ENCODE results near the gene TSNAXIP1.
A peak's percentile ranks its signal among the peaks of the same experiment; 100 is the strongest.

TSNAXIP1 gene

GRCh38 chr16:67837811-67838210 is 31.1 kb downstream of the TSNAXIP1 start:
- DNase-seq (ENCODE audit: low read depth) = no peak

- DNase-seq (ENCODE audit: low read depth) = no peak
Observed at GRCh38 chr16:67841198-67841815, 34.6 kb downstream of the TSNAXIP1 start.

- DNase-seq (ENCODE audit: low read depth) = peak; percentile 83
Observed at GRCh38 chr16:67841816-67842508, 35.3 kb downstream of the TSNAXIP1 start, which contains the start of gene THAP11. Gene THAP11, plus strand, starts transcription at chr16:67842320. Its CDS starts 235 bp downstream, at chr16:67842555.

- DNase-seq (ENCODE audit: low read depth) = peak; percentile 21
Observed at GRCh38 chr16:67842509-67843342, 36.0 kb downstream of the TSNAXIP1 start.

GRCh38 chr16:67843343-67843765 is 36.7 kb downstream of the TSNAXIP1 start:
- DNase-seq (ENCODE audit: low read depth) = no peak

- no peak for DNase-seq (ENCODE audit: low read depth)
Observed at GRCh38 chr16:67844497-67844896, 37.8 kb downstream of the TSNAXIP1 start.

GRCh38 chr16:67845291-67846062 is 38.8 kb downstream of the TSNAXIP1 start:
- no peak for DNase-seq (ENCODE audit: low read depth)

- no peak for DNase-seq (ENCODE audit: low read depth)
Observed at GRCh38 chr16:67846063-67846319, 39.3 kb downstream of the TSNAXIP1 start.

GRCh38 chr16:67846320-67847063 is 39.8 kb downstream of the TSNAXIP1 start, which contains the start of gene NUTF2:
Gene NUTF2, plus strand, starts transcription at chr16:67846933. Its CDS starts 18,198 bp downstream, at chr16:67865131.
- peak; percentile 83 for DNase-seq (ENCODE audit: low read depth)

GRCh38 chr16:67847064-67847861 is 40.6 kb downstream of the TSNAXIP1 start, which contains the start of gene CENPT:
Gene CENPT, minus strand, starts transcription at chr16:67847693. Its CDS starts 13,834 bp downstream, at chr16:67833859.
- peak; percentile 11 for DNase-seq (ENCODE audit: low read depth)

- DNase-seq (ENCODE audit: low read depth) = no peak
Observed at GRCh38 chr16:67848118-67848517, 41.4 kb downstream of the TSNAXIP1 start.

- DNase-seq (ENCODE audit: low read depth) = no peak
Observed at GRCh38 chr16:67853670-67854069, 47.0 kb downstream of the TSNAXIP1 start.

GRCh38 chr16:67855789-67856188 is 49.1 kb downstream of the TSNAXIP1 start:
- no peak for DNase-seq (ENCODE audit: low read depth)

- DNase-seq (ENCODE audit: low read depth) = no peak
Observed at GRCh38 chr16:67856927-67857546, 50.3 kb downstream of the TSNAXIP1 start.

GRCh38 chr16:67857547-67858233 is 51.0 kb downstream of the TSNAXIP1 start:
- DNase-seq (ENCODE audit: low read depth) = no peak

GRCh38 chr16:67858500-67858899 is 51.8 kb downstream of the TSNAXIP1 start:
- DNase-seq (ENCODE audit: low read depth) = no peak

- DNase-seq (ENCODE audit: low read depth) = no peak
Observed at GRCh38 chr16:67860589-67861398, 54.1 kb downstream of the TSNAXIP1 start.

GRCh38 chr16:67861877-67862276 is 55.2 kb downstream of the TSNAXIP1 start:
- DNase-seq (ENCODE audit: low read depth) = no peak
